OCI-LY3 (cell line): ENCODE data around the gene APOBEC3G.

Source experiments
- EZH2phosphoT487 ChIP-seq: fragments of 200-600 bp; shearing (Covaris generic); IDR thresholded peaks from 2 replicates; pipeline ENCODE4 v1.6.1; 2018; ENCODE audit warnings: antibody characterized with exemption, mixed run types, low read depth
- TF ChIP-seq, protein P1 (sequence below): fragments of 200-600, 300-600 bp; sonication (generic); IDR thresholded peaks from 2 replicates; pipeline ENCODE4 v1.5.1; 2014; ENCODE audit warnings: antibody characterized with exemption, low read length, low read depth

DNA sequence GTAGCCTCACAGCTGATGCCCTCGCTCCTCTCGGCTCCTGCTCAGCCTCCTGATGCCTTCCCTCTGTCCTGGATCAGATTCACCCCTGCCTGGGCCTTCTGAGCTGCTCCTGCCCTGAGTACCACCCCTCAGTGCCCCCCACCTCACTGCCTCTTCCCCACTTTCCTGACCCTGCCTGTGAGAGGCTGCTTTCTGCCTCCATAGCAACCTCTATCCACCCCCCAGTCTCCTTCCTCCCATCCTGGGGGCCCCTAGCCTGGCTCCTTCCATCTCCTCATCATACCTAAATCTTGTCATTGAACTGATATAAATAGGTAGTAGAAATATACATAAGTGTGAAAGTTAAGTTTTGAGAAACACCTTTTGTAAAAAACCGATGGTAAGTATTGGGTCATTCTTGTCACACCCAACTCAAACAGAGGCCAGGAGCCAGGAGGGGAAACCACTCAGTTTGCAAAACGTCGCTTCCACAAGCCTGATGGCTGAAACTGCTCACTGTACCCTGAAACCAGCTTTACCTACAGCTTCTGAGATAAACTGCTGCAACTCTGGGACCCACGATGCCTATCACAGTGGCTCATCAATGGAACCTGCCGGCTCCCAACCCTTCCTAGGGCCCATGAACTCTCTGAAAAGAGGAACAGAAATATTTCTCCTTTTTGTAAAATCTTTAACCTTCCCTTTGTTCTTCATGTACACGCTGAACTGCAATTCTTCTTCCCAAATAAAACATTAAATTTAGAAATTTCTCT, 15.2 kb downstream of the APOBEC3G start:
- TF ChIP-seq, protein P1, sequence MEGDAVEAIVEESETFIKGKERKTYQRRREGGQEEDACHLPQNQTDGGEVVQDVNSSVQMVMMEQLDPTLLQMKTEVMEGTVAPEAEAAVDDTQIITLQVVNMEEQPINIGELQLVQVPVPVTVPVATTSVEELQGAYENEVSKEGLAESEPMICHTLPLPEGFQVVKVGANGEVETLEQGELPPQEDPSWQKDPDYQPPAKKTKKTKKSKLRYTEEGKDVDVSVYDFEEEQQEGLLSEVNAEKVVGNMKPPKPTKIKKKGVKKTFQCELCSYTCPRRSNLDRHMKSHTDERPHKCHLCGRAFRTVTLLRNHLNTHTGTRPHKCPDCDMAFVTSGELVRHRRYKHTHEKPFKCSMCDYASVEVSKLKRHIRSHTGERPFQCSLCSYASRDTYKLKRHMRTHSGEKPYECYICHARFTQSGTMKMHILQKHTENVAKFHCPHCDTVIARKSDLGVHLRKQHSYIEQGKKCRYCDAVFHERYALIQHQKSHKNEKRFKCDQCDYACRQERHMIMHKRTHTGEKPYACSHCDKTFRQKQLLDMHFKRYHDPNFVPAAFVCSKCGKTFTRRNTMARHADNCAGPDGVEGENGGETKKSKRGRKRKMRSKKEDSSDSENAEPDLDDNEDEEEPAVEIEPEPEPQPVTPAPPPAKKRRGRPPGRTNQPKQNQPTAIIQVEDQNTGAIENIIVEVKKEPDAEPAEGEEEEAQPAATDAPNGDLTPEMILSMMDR: no peak
- TF ChIP-seq EZH2phosphoT487: no peak
